Measurements from ENCODE around the gene WDR87.

The WDR87 gene

GRCh38 chr19:37931881-37932655 is 25.7 kb upstream of the WDR87 start:
- CTCF ChIA-PET = interaction anchor here (0.5 to 4.0 kb wide), 7 partner anchors 8 to 210 kb away, joined by 3 to 35 read pairs (median 4); no protein-coding TSS in a partner anchor

DNA sequence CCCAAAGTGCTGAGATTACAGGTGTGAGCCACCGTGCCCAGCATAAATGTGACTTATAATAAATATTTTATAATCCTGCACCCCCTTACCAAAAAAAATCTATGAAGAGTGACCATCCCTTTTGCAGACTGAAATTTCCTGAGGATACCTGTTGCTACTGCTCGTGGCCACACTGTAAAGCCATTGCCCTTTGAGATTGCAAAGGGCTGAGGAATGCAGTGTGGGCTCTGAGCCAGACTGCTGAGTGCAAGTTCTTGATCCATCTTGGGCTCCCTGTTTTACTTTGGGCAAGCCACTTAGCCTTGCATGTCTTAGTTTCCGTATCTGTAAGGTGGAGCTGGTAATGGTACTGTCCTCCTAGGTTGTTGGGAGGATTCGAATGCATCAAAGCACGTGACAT is 24.0 kb upstream of the WDR87 start:
- POLR2A ChIA-PET = interaction anchor here (0.6 to 3.2 kb wide), 5 partner anchors 9 to 153 kb away, joined by 3 to 31 read pairs (median 3); partner anchors contain the start of genes SIPA1L3 and WDR87
- CTCF ChIA-PET = interaction anchor here (4.0 kb wide), 1 partner anchor 27 kb away, joined by 35 read pairs; no protein-coding TSS in a partner anchor
- TF ChIP-seq SCRT1 (tag by site-specific recombination; IDR thresholded peaks at IDR 0.05; ENCODE audit: borderline replicate concordance) = peak; percentile 63
- peak; percentile 87 for TF ChIP-seq SCRT2 (tag by site-specific recombination; IDR thresholded peaks at IDR 0.05)
- TF ChIP-seq KLF10 (tag by site-specific recombination; IDR thresholded peaks at IDR 0.05) = no peak
- no peak for TF ChIP-seq ZNF660 (tag by site-specific recombination; IDR thresholded peaks at IDR 0.05)
- Histone ChIP-seq H3K36me3 (ENCODE audit: control insufficient read depth in 2 of 2, insufficient read depth in 1 of 2, low read length in 2 of 2) (peaks cover 0 to 17% of the 10 kb centered on the region in 2 experiments; a peak in 2 of 3 replicates), H3K9me3 (ENCODE audit: control insufficient read depth, insufficient read depth, low read depth, low read length) (peaks cover 3% of the 10 kb centered on the region), H3K27ac (ENCODE audit: extremely low read depth, low read depth, low read length) (no peak overlapping the region), H3K4me3 (ENCODE audit: low read depth, low read length) (no peak overlapping the region), H3K4me1 (ENCODE audit: control insufficient read depth, insufficient read depth, low read length) (peaks cover 25% of the 10 kb centered on the region)

More at GRCh38 chr19:37931881-37932655, 25.7 kb upstream of the WDR87 start:
- peaks cover 5 to 19% of the 10 kb centered on the region in 2 experiments for H3K36me3 ChIP-seq (ENCODE audit: control insufficient read depth in 2 of 2, insufficient read depth in 1 of 2, low read length in 2 of 2)
- peaks cover 25% of the 10 kb centered on the region for H3K4me1 ChIP-seq (ENCODE audit: control insufficient read depth, insufficient read depth, low read length)
- peaks cover 10% of the 10 kb centered on the region for H3K9me3 ChIP-seq (ENCODE audit: control insufficient read depth, insufficient read depth, low read depth, low read length)
- POLR2A ChIA-PET = interaction anchor here (0.6 to 3.2 kb wide), 8 partner anchors 13 to 250 kb away, joined by 3 to 31 read pairs (median 5); partner anchors contain the start of genes SIPA1L3, WDR87 and ZNF573
- H3K4me3 ChIP-seq (ENCODE audit: low read depth, low read length) = peak overlapping the region; percentile 1
- no peak for TF ChIP-seq ZNF623 (tag by site-specific recombination; IDR thresholded peaks at IDR 0.05)
- TF ChIP-seq ZBTB11 (tag by site-specific recombination; conservative IDR thresholded peaks at IDR 0.05; ENCODE audit: low read depth) = no peak
- TF ChIP-seq, protein P1, sequence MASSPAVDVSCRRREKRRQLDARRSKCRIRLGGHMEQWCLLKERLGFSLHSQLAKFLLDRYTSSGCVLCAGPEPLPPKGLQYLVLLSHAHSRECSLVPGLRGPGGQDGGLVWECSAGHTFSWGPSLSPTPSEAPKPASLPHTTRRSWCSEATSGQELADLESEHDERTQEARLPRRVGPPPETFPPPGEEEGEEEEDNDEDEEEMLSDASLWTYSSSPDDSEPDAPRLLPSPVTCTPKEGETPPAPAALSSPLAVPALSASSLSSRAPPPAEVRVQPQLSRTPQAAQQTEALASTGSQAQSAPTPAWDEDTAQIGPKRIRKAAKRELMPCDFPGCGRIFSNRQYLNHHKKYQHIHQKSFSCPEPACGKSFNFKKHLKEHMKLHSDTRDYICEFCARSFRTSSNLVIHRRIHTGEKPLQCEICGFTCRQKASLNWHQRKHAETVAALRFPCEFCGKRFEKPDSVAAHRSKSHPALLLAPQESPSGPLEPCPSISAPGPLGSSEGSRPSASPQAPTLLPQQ (tag by site-specific recombination; IDR thresholded peaks at IDR 0.05) = no peak
- TF ChIP-seq, protein P2, sequence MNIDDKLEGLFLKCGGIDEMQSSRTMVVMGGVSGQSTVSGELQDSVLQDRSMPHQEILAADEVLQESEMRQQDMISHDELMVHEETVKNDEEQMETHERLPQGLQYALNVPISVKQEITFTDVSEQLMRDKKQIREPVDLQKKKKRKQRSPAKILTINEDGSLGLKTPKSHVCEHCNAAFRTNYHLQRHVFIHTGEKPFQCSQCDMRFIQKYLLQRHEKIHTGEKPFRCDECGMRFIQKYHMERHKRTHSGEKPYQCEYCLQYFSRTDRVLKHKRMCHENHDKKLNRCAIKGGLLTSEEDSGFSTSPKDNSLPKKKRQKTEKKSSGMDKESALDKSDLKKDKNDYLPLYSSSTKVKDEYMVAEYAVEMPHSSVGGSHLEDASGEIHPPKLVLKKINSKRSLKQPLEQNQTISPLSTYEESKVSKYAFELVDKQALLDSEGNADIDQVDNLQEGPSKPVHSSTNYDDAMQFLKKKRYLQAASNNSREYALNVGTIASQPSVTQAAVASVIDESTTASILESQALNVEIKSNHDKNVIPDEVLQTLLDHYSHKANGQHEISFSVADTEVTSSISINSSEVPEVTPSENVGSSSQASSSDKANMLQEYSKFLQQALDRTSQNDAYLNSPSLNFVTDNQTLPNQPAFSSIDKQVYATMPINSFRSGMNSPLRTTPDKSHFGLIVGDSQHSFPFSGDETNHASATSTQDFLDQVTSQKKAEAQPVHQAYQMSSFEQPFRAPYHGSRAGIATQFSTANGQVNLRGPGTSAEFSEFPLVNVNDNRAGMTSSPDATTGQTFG (tag by site-specific recombination; IDR thresholded peaks at IDR 0.05; ENCODE audit: borderline replicate concordance) = no peak
- no peak for TF ChIP-seq ZNF404 (tag by site-specific recombination; IDR thresholded peaks at IDR 0.05)
- no peak for TF ChIP-seq ZNF214 (tag by site-specific recombination; IDR thresholded peaks at IDR 0.05; ENCODE audit: borderline replicate concordance)
- H3K27ac ChIP-seq (ENCODE audit: extremely low read depth, low read depth, low read length) = no peak overlapping the region

DNA sequence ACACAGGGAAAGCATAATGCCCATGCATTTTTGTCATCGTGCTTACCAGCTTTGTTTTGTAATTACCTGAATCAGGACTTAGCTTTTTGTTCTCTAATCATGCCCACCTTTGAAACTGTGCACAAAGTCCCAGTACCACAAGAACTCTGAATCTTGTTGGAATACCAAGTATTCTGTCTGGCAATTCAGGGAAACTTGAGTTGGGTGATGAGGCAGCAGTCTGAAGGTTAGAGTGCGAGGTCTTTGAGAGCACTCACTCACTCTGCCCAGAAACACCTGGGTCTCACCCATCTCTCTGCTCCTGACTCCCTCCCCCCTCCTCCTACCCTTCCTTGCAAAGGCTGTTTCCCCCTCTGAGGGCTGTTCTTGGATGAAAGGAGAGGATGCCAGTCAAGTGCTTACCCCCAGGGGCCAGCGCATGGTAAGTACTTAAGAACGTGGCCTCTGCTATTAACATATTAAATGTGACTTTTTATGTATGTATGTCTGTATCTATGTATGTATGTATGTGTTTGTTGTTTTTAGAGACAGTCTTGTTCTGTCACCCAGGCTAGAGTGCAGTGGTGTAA is 23.0 kb upstream of the WDR87 start:
- TF ChIP-seq ZNF341 (tag by site-specific recombination; IDR thresholded peaks at IDR 0.05; ENCODE audit: low read depth) (peak; percentile 74), ZNF658 (tag by site-specific recombination; IDR thresholded peaks at IDR 0.05) (no peak), ZNF514 (tag by site-specific recombination; IDR thresholded peaks at IDR 0.05) (no peak)
- Histone ChIP-seq H3K9me3 (ENCODE audit: control insufficient read depth, insufficient read depth, low read depth, low read length) (no peaks in the 10 kb centered on the region), H3K4me3 (ENCODE audit: low read depth, low read length) (no peak overlapping the region), H3K36me3 (ENCODE audit: control insufficient read depth in 2 of 2, insufficient read depth in 1 of 2, low read length in 2 of 2) (peaks cover 0 to 16% of the 10 kb centered on the region in 2 experiments; a peak in 1 of 3 replicates), H3K4me1 (ENCODE audit: control insufficient read depth, insufficient read depth, low read length) (peaks cover 25% of the 10 kb centered on the region), H3K27ac (ENCODE audit: extremely low read depth, low read depth, low read length) (no peak overlapping the region)
- ChIA-PET CTCF (interaction anchor here (1.0 kb wide), 1 partner anchor 166 kb away, joined by 3 read pairs; no protein-coding TSS in a partner anchor), POLR2A (no interaction called here)
